ENCODE data around the gene INPP5D.

The INPP5D gene

DNA sequence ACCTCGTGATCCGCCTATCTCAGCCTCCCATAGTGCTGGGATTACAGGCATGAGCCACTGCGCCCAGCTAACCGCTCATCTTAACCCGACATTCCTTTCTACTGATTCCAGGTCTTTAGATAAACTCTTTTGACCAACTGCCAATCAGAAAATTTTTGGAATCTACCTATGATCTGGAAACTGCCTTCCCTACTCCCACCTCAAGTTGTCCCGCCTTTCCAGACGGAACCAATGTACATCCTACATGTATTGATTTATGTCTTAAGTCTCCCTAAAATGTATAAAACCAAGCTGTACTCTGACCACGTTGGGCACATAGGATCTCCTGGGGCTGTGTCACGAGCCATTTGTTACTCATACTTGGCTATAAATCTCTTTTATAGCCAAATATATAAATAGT, 30.8 kb upstream of the INPP5D start:
- Histone ChIP-seq H2AFZ (ENCODE audit: low read depth, low read length) (no peak overlapping the region), H3K4me3 (ENCODE audit: low read depth in 1 of 2, low read length in 2 of 2) (no peak overlapping the region), H3K27ac (ENCODE audit: low read length) (no peak overlapping the region), H3K4me2 (ENCODE audit: insufficient read depth, low read length) (no peak overlapping the region), H3K9ac (ENCODE audit: low read depth, low read length) (no peak overlapping the region), H3K27me3 (ENCODE audit: insufficient read depth, low read length, poor library complexity) (no peaks in the 10 kb centered on the region), H4K20me1 (ENCODE audit: insufficient read depth, low read length) (no peaks in the 10 kb centered on the region), H3K79me2 (ENCODE audit: insufficient read depth, low read length) (no peaks in the 10 kb centered on the region), H3K4me1 (ENCODE audit: insufficient read depth, low read length) (no peaks in the 10 kb centered on the region), H3K9me3 (ENCODE audit: insufficient read depth, low read length, severe bottlenecking) (no peaks in the 10 kb centered on the region), H3K36me3 (ENCODE audit: insufficient read depth, low read length) (no peaks in the 10 kb centered on the region)
- no peak for ATAC-seq (ENCODE audit: insufficient read depth, low read depth)
- DNase-seq: no peak
- TF ChIP-seq, protein P1, sequence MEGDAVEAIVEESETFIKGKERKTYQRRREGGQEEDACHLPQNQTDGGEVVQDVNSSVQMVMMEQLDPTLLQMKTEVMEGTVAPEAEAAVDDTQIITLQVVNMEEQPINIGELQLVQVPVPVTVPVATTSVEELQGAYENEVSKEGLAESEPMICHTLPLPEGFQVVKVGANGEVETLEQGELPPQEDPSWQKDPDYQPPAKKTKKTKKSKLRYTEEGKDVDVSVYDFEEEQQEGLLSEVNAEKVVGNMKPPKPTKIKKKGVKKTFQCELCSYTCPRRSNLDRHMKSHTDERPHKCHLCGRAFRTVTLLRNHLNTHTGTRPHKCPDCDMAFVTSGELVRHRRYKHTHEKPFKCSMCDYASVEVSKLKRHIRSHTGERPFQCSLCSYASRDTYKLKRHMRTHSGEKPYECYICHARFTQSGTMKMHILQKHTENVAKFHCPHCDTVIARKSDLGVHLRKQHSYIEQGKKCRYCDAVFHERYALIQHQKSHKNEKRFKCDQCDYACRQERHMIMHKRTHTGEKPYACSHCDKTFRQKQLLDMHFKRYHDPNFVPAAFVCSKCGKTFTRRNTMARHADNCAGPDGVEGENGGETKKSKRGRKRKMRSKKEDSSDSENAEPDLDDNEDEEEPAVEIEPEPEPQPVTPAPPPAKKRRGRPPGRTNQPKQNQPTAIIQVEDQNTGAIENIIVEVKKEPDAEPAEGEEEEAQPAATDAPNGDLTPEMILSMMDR (IDR thresholded peaks at IDR 0.05; ENCODE audit: borderline replicate concordance, extremely low read depth, low read length, poor library complexity, severe bottlenecking): no peak
- no peak for TF ChIP-seq EZH2 (IDR thresholded peaks at IDR 0.05; ENCODE audit: borderline replicate concordance, low read depth, low read length, severe bottlenecking)

DNA sequence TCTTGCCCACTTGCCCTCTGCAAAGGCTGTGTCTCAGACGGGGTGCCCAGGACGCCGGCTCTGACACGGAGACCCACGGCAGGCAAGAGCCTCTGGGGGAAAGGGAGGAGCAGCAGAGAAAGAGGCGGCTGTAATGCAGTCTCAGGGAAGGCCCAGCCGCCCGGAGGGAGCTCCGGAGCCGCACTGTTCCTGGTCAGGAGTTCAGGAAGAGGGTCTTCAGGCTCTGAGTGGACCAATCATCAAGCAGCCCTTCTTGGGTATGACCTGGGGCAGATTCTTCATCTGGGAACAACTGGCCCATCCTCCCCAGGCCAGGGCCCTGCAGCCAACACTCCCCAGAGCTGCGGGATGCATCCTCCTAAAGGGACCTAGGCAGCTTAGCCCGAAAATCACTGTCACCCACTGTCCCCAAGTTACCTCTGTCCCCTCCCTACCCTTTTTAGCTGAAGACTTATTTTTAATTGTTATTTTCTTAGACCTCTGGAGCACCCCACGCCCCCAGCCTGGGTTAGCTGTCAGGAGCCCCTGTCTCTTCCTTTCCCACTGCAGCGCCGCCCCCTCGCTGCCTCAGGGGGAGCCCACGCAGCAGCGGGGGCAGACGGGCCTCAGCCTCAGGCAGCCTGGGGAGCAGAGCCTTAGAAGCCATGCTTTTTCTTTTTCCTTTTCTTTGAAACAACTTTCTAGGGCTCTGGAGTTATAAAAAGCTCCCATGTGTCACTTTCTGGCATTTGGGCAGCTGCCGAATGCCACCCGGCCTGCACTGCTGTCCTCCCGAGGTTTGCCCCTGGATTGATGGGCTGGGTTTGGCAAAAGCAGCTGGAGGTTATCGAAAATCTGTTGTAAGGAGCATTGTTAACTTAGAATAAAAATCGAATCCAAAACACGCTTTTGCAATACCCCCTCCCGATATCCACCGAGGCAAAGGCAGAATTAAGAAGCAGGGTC, 28.3 kb upstream of the INPP5D start:
- Histone ChIP-seq H3K9me3 (ENCODE audit: insufficient read depth, low read length, severe bottlenecking) (peaks cover 4% of the 10 kb centered on the region), H3K4me3 (ENCODE audit: low read depth in 1 of 2, low read length in 2 of 2) (no peak overlapping the region), H3K27ac (ENCODE audit: low read length) (no peak overlapping the region), H3K27me3 (ENCODE audit: insufficient read depth, low read length, poor library complexity) (no peaks in the 10 kb centered on the region), H3K79me2 (ENCODE audit: insufficient read depth, low read length) (no peaks in the 10 kb centered on the region), H3K4me2 (ENCODE audit: insufficient read depth, low read length) (no peak overlapping the region), H2AFZ (ENCODE audit: low read depth, low read length) (no peak overlapping the region), H3K9ac (ENCODE audit: low read depth, low read length) (no peak overlapping the region), H3K4me1 (ENCODE audit: insufficient read depth, low read length) (no peaks in the 10 kb centered on the region), H3K36me3 (ENCODE audit: insufficient read depth, low read length) (no peaks in the 10 kb centered on the region), H4K20me1 (ENCODE audit: insufficient read depth, low read length) (no peaks in the 10 kb centered on the region)
- DNase-seq (no peak), ATAC-seq (ENCODE audit: insufficient read depth, low read depth) (0 out of 3 replicates have a peak, but pooled peaks have one; percentile 44)
- TF ChIP-seq, protein P1 (IDR thresholded peaks at IDR 0.05; ENCODE audit: borderline replicate concordance, extremely low read depth, low read length, poor library complexity, severe bottlenecking): no peak
- no peak for TF ChIP-seq EZH2 (IDR thresholded peaks at IDR 0.05; ENCODE audit: borderline replicate concordance, low read depth, low read length, severe bottlenecking)

DNA sequence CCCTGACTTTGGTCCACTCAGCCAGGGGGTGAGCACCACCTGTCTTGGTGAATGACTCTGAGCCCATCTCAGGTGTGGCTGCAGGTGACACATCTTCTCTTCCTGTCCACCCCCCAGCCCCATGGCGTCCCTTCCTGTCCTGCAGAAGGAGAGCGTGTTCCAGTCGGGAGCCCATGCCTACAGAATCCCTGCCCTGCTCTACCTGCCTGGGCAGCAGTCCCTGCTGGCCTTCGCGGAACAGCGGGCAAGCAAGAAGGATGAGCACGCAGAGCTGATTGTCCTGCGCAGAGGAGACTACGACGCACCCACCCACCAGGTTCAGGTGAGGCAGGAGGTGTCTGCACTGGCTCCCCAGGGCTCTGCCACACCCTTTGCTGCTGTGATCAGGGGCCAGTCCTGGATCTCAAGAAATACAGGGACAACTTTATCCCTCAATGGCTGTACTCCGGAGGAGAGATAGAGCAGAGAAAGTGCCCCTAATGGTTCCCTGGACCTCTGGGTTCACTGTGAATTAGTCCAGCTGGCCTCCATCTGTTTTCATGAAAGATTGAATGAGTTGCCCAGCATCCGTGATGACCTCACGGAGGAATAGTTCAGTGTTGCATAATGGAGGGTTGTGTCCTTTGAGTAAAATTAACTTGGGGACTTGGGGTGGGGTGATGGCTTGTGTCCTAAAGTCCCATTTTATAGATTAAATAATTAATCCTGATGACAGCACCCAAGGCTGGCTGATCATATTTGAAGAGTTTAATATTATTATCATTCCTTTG, 27.4 kb upstream of the INPP5D start, which contains the start of gene NEU2:
Gene NEU2 (plus strand): TSS at position 122 of the 770 bp plus-strand sequence. CDS start 0 bp downstream, at position 122.
- H3K27me3 ChIP-seq (ENCODE audit: insufficient read depth, low read length, poor library complexity): no peaks in the 10 kb centered on the region
- H3K36me3 ChIP-seq (ENCODE audit: insufficient read depth, low read length): no peaks in the 10 kb centered on the region
- H3K4me2 ChIP-seq (ENCODE audit: insufficient read depth, low read length): no peak within 1 kb of the TSS
- H3K79me2 ChIP-seq (ENCODE audit: insufficient read depth, low read length): no peaks in the 10 kb centered on the region
- H3K27ac ChIP-seq (ENCODE audit: low read length): no peak within 1 kb of the TSS
- H4K20me1 ChIP-seq (ENCODE audit: insufficient read depth, low read length): no peaks in the 10 kb centered on the region
- no peak within 1 kb of the TSS for H2AFZ ChIP-seq (ENCODE audit: low read depth, low read length)
- H3K9me3 ChIP-seq (ENCODE audit: insufficient read depth, low read length, severe bottlenecking): peaks cover 4% of the 10 kb centered on the region
- H3K4me3 ChIP-seq (ENCODE audit: low read depth in 1 of 2, low read length in 2 of 2): no peak within 1 kb of the TSS
- ATAC-seq (ENCODE audit: insufficient read depth, low read depth) (no peak), DNase-seq (no peak)
- no peak within 1 kb of the TSS for H3K9ac ChIP-seq (ENCODE audit: low read depth, low read length)
- no peaks in the 10 kb centered on the region for H3K4me1 ChIP-seq (ENCODE audit: insufficient read depth, low read length)
- TF ChIP-seq, protein P1 (IDR thresholded peaks at IDR 0.05; ENCODE audit: borderline replicate concordance, extremely low read depth, low read length, poor library complexity, severe bottlenecking): no peak
